Neural cell (in vitro differentiated cells): ENCODE results near the gene KNOP1. TPM values are rescaled to one million over a fixed set of nuclear protein-coding genes. Genes with fewer than 3 reads are reported as not detected.
A peak's percentile ranks its signal among the peaks of the same experiment; 100 is the strongest.

Experiments
- H2AFZ ChIP-seq: fragments of 200-600, 300-800 bp; sonication (generic), shearing (Covaris generic); 2 replicates; pipeline ENCODE4 v1.6.0; 2014; ENCODE audit warnings: low read depth, mild to moderate bottlenecking, antibody characterized with exemption, low read length, moderate library complexity
- H3F3A ChIP-seq: fragments of 200-600 bp; shearing (Covaris generic); 2 replicates; pipeline ENCODE4 v1.6.1; 2016; ENCODE audit warnings: mild to moderate bottlenecking, moderate library complexity, mixed read lengths, antibody characterized with exemption, low read length; ENCODE audit not compliant: insufficient read depth, poor library complexity, severe bottlenecking
- H3K27ac ChIP-seq: fragments of 200-600, 300-800 bp; sonication (generic), shearing (Covaris generic); 2 replicates; pipeline ENCODE4 v1.5.1; 2014; ENCODE audit warnings: mild to moderate bottlenecking, low read length, moderate library complexity
- H3K27me3 ChIP-seq: fragments of 300-800, 200-600 bp; sonication (generic), shearing (Covaris generic); 2 replicates; pipeline ENCODE4 v1.6.0; 2014; ENCODE audit warnings: mild to moderate bottlenecking, low read depth, low read length, moderate library complexity; ENCODE audit not compliant: insufficient read depth
- H3K36me3 ChIP-seq: fragments of 300-800, 200-600 bp; sonication (generic), shearing (Covaris generic); 2 replicates; pipeline ENCODE4 v1.5.1; 2014; ENCODE audit warnings: mild to moderate bottlenecking, antibody characterized with exemption, low read length, moderate library complexity; ENCODE audit not compliant: insufficient read depth
- H3K4me2 ChIP-seq: fragments of 300-800, 200-600 bp; sonication (generic), shearing (Covaris generic); 2 replicates; pipeline ENCODE4 v1.6.0; 2014; ENCODE audit warnings: mild to moderate bottlenecking, low read length
- H3K4me3 ChIP-seq: fragments of 300-800, 200-600 bp; sonication (generic), shearing (Covaris generic); 2 replicates; pipeline ENCODE4 v1.5.1; 2014; ENCODE audit warnings: mild to moderate bottlenecking, low read length, moderate library complexity
- H3K79me2 ChIP-seq: fragments of 200-600 bp; shearing (Covaris generic); replicated peaks from 2 replicates; pipeline ENCODE4 v1.6.0; 2014; ENCODE audit warnings: mild to moderate bottlenecking, low read length, moderate library complexity; ENCODE audit not compliant: insufficient read depth
- H3K9ac ChIP-seq: fragments of 300-800, 200-600 bp; sonication (generic), shearing (Covaris generic); 2 replicates; pipeline ENCODE4 v1.6.1; 2016; ENCODE audit warnings: mild to moderate bottlenecking, low read length, mixed read lengths
- H3K9me2 ChIP-seq: fragments of 200-600 bp; shearing (Covaris generic); 2 replicates; pipeline ENCODE4 v1.6.1; 2016; ENCODE audit warnings: mild to moderate bottlenecking, low read length, mixed read lengths; ENCODE audit not compliant: insufficient read depth
- H3K9me3 ChIP-seq: fragments of 200-600, 300-800 bp; sonication (generic), shearing (Covaris generic); 2 replicates; pipeline ENCODE4 v1.6.1; 2016; ENCODE audit warnings: mild to moderate bottlenecking, mixed run types, low read length, moderate library complexity, mixed read lengths
- H4K20me1 ChIP-seq: fragments of 200-600 bp; shearing (Covaris generic); 2 replicates; pipeline ENCODE4 v1.6.1; 2016; ENCODE audit warnings: mild to moderate bottlenecking, mixed run types; ENCODE audit not compliant: insufficient read depth
- CTCF ChIP-seq: fragments of 450-650 bp; IDR thresholded peaks from 2 replicates; pipeline ENCODE4 v1.5.1; 2014; ENCODE audit warnings: antibody characterized with exemption, mild to moderate bottlenecking, moderate library complexity; ENCODE audit not compliant: poor library complexity, severe bottlenecking
- EP300 ChIP-seq: fragments of 450-650 bp; conservative IDR thresholded peaks from 2 replicates; pipeline ENCODE4 v1.6.1; 2014; ENCODE audit warnings: antibody characterized with exemption, mild to moderate bottlenecking, moderate library complexity; ENCODE audit not compliant: poor library complexity, severe bottlenecking
- EZH2 ChIP-seq: fragments of 200-600, 300-800 bp; shearing (Covaris generic), sonication (generic); IDR thresholded peaks from 2 replicates; pipeline ENCODE4 v1.6.1; 2014; ENCODE audit warnings: antibody characterized with exemption, low read length, borderline replicate concordance, mild to moderate bottlenecking; ENCODE audit not compliant: insufficient read depth, poor library complexity, severe bottlenecking
- MXI1 ChIP-seq: fragments of 450-650 bp; conservative IDR thresholded peaks from 2 replicates; pipeline ENCODE4 v1.6.1; 2014; ENCODE audit warnings: antibody characterized with exemption, mild to moderate bottlenecking; ENCODE audit not compliant: poor library complexity, severe bottlenecking
- POLR2AphosphoS5 ChIP-seq: IDR thresholded peaks from 2 replicates; pipeline ENCODE4 v1.6.1; 2012
- RAD21 ChIP-seq: fragments of 450-650 bp; conservative IDR thresholded peaks from 2 replicates; pipeline ENCODE4 v1.6.1; 2014; ENCODE audit warnings: antibody characterized with exemption, mild to moderate bottlenecking, moderate library complexity
- REST ChIP-seq: IDR thresholded peaks from 2 replicates; pipeline ENCODE4 v1.6.1; 2012; ENCODE audit warnings: borderline replicate concordance
- SMC3 ChIP-seq: fragments of 450-650 bp; conservative IDR thresholded peaks from 2 replicates; pipeline ENCODE4 v1.6.1; 2014; ENCODE audit warnings: antibody characterized with exemption, mild to moderate bottlenecking, moderate library complexity; ENCODE audit not compliant: poor library complexity
- TAF1 ChIP-seq: IDR thresholded peaks from 2 replicates; pipeline ENCODE4 v1.6.1; 2012; ENCODE audit warnings: low read depth
- polyA plus RNA-seq: library from polyadenylated mRNA; depleted of rRNA; stranded (reverse); fragments of >200 nt; gene quantifications from 2 replicates; pipeline ENCODE4 v1.2.3, GENCODE V29; 2014

Gene KNOP1
- polyA plus RNA-seq, 1 donor from 2014 or later: 40.1 TPM

- no peak overlapping the region for H3K9ac ChIP-seq
- H3F3A ChIP-seq: no peaks in the 10 kb centered on the region
- H3K9me2 ChIP-seq: no peaks in the 10 kb centered on the region
- H3K4me2 ChIP-seq: no peak overlapping the region
- no peak overlapping the region for H3K27ac ChIP-seq
- no peaks in the 10 kb centered on the region for H3K9me3 ChIP-seq
- H3K79me2 ChIP-seq: peaks cover 36% of the 10 kb centered on the region
- H3K4me3 ChIP-seq: peak overlapping the region; percentile 81
- H3K27me3 ChIP-seq: no peaks in the 10 kb centered on the region
- H3K36me3 ChIP-seq: no peaks in the 10 kb centered on the region
- H4K20me1 ChIP-seq: no peaks in the 10 kb centered on the region
- no peak overlapping the region for H2AFZ ChIP-seq
- TF ChIP-seq EZH2 (no peak), RAD21 (no peak), SMC3 (no peak), TAF1 (no peak), EP300 (no peak), CTCF (no peak), MXI1 (no peak), REST (no peak), POLR2AphosphoS5 (no peak)
These were observed 2.5 kb downstream of the KNOP1 start for GRCh38 chr16:19715566-19715965.

GRCh38 chr16:19713697-19714096, 4.3 kb downstream of the KNOP1 start:
- Histone ChIP-seq H4K20me1 (no peaks in the 10 kb centered on the region), H3K4me3 (no peak overlapping the region), H3K9me2 (no peaks in the 10 kb centered on the region), H2AFZ (no peak overlapping the region), H3K9me3 (no peaks in the 10 kb centered on the region), H3K36me3 (no peaks in the 10 kb centered on the region), H3K27me3 (no peaks in the 10 kb centered on the region), H3K9ac (no peak overlapping the region), H3K79me2 (peaks cover 24% of the 10 kb centered on the region), H3K27ac (no peak overlapping the region), H3F3A (no peaks in the 10 kb centered on the region), H3K4me2 (no peak overlapping the region)
- TF ChIP-seq REST (no peak), MXI1 (no peak), RAD21 (no peak), POLR2AphosphoS5 (no peak), EP300 (no peak), CTCF (no peak), EZH2 (no peak), TAF1 (no peak), SMC3 (no peak)
